Kidney epithelial cell (primary cell): ENCODE measurements around the gene PTGER3. TPM values are rescaled to one million over a fixed set of nuclear protein-coding genes. Genes with fewer than 3 reads are reported as not detected.
"Not testable (repeated sequence)": the region's sequence is repeated elsewhere in the genome, so short reads cannot be mapped to it uniquely, and the experiment has no call there.

Source experiments
- DNase-seq: peaks from one replicate; pipeline ENCODE4 v3.0.0-alpha.2; 2010; ENCODE audit warnings: low read depth
- H3K27me3 ChIP-seq: 2 replicates; pipeline ENCODE4 v1.6.0; 2011; ENCODE audit warnings: low read length; ENCODE audit not compliant: control insufficient read depth, insufficient read depth
- H3K36me3 ChIP-seq: 2 replicates; pipeline ENCODE4 v1.5.1; 2011; ENCODE audit warnings: low read length; ENCODE audit not compliant: control insufficient read depth, insufficient read depth
- H3K4me3 ChIP-seq: 2 replicates; pipeline ENCODE4 v1.5.1; 2011; ENCODE audit warnings: low read depth, mild to moderate bottlenecking, control low read depth, low read length
- total RNA-seq: library from RNA; depleted of rRNA; stranded (reverse); fragments of >200 nt; gene quantifications from 2 replicates; pipeline ENCODE4 v1.2.3, GENCODE V29; 2015
- TF ChIP-seq, protein P1 (sequence below): IDR thresholded peaks from 2 replicates; pipeline ENCODE4 v1.5.1; 2011; ENCODE audit warnings: mild to moderate bottlenecking, moderate library complexity, low read length, control low read depth, inconsistent platforms; ENCODE audit not compliant: insufficient read depth, poor library complexity, severe bottlenecking

Gene PTGER3
- total RNA-seq, 1 donor from 2014 or later = 0.29 TPM

GRCh38 chr1:70945676-70946075 is 101.9 kb downstream of the PTGER3 start:
- DNase-seq = no peak
- TF ChIP-seq, protein P1, sequence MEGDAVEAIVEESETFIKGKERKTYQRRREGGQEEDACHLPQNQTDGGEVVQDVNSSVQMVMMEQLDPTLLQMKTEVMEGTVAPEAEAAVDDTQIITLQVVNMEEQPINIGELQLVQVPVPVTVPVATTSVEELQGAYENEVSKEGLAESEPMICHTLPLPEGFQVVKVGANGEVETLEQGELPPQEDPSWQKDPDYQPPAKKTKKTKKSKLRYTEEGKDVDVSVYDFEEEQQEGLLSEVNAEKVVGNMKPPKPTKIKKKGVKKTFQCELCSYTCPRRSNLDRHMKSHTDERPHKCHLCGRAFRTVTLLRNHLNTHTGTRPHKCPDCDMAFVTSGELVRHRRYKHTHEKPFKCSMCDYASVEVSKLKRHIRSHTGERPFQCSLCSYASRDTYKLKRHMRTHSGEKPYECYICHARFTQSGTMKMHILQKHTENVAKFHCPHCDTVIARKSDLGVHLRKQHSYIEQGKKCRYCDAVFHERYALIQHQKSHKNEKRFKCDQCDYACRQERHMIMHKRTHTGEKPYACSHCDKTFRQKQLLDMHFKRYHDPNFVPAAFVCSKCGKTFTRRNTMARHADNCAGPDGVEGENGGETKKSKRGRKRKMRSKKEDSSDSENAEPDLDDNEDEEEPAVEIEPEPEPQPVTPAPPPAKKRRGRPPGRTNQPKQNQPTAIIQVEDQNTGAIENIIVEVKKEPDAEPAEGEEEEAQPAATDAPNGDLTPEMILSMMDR = no peak
- H3K27me3 ChIP-seq = no peaks in the 10 kb centered on the region

GRCh38 chr1:70945251-70945650 is 102.4 kb downstream of the PTGER3 start:
- Histone ChIP-seq H3K4me3 (no peak overlapping the region), H3K27me3 (no peaks in the 10 kb centered on the region), H3K36me3 (no peaks in the 10 kb centered on the region)
- TF ChIP-seq, protein P1 = no peak
- DNase-seq = no peak

More at GRCh38 chr1:70945676-70946075, 101.9 kb downstream of the PTGER3 start:
- no peak overlapping the region for H3K4me3 ChIP-seq
- H3K36me3 ChIP-seq = no peaks in the 10 kb centered on the region

GRCh38 chr1:70941563-70941962 is 106.1 kb downstream of the PTGER3 start:
- Histone ChIP-seq H3K27me3 (no peaks in the 10 kb centered on the region), H3K36me3 (no peaks in the 10 kb centered on the region), H3K4me3 (no peak overlapping the region)
- TF ChIP-seq, protein P1 = no peak
- no peak for DNase-seq

DNA sequence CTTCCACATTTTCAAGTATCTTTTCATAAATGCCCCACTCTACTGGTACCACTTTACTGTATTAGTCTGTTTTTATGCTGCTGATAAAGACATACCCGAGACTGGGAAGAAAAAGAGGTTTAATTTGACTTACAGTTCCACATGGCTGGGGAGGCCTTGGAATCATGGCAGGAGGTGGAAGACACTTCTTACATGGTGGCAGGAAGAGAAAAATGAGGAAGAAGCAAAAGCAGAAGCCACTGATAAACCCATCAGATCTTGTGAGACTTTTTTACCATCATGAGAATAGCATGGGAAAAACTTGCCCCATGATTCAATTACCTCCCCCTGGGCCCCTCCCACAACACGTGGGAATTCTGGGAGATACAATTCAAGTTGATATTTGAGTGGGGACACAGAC is 107.2 kb downstream of the PTGER3 start:
- not testable (repeated sequence) for H3K4me3 ChIP-seq, H3K27me3 ChIP-seq, H3K36me3 ChIP-seq, DNase-seq

- H3K27me3 ChIP-seq = no peaks in the 10 kb centered on the region
- DNase-seq = no peak
- TF ChIP-seq, protein P1 = no peak
- no peaks in the 10 kb centered on the region for H3K36me3 ChIP-seq
- no peak overlapping the region for H3K4me3 ChIP-seq
These were observed 113.2 kb downstream of the PTGER3 start for GRCh38 chr1:70934194-70934961.

DNA sequence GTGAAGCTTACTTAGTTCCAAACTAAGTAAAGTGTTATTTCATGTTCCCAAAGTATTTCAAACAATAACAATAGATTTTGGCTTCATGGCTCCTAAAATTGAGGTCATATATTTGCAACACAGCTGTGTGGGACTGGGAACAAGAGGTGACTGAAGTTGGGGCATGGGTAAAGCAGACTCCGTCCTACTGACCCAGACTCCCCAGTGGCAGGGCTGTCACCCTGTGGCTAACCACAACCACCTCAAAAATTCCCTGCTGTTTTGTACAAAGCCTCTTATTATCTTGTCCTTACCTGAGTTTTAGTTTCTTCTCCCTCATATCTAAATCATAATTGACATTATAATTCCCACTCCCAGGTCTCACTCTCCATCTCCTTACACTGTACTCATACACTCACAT is 117.6 kb downstream of the PTGER3 start:
- Histone ChIP-seq H3K27me3 (no peaks in the 10 kb centered on the region), H3K4me3 (no peak overlapping the region), H3K36me3 (no peaks in the 10 kb centered on the region)
- no peak for DNase-seq
- TF ChIP-seq, protein P1 = no peak
